Panc1 (cell line): Measurements from ENCODE around the gene TTC39B. TPM values are rescaled to one million over a fixed set of nuclear protein-coding genes. Genes with fewer than 3 reads are reported as not detected.

Source experiments
- ATAC-seq: fragments of 200-7000 bp; cut with Tn5 transposase; 2 replicates; pipeline ENCODE4 v1.9.1; 2020; ENCODE audit warnings: mild to moderate bottlenecking, moderate library complexity
- BruUV-seq: library from RNA; stranded (reverse); fragments of 400-500 nt; replicated peaks from 2 replicates; lab custom pipeline; 2021; lab: Mats Ljungman, UMichigan
- CTCF ChIA-PET: fragments of 300-600 bp; sonication (Branson Sonifier 250); formaldehyde crosslinking; loops from one replicate; lab custom pipeline; 2022; ENCODE audit warnings: antibody characterized with exemption; lab: Charles Lee
- POLR2A ChIA-PET: fragments of 300-600 bp; sonication (Branson Sonifier 250); formaldehyde crosslinking; loops from one replicate; lab custom pipeline; 2022; ENCODE audit warnings: antibody characterized with exemption; lab: Charles Lee
- DNase-seq: peaks from one replicate; pipeline ENCODE4 v3.0.0-alpha.2; 2010; ENCODE audit warnings: low read depth, low spot score
- H3K27ac ChIP-seq: 2 replicates; pipeline ENCODE4 v1.5.1; 2011; ENCODE audit warnings: mild to moderate bottlenecking, low read length, inconsistent platforms
- H3K27me3 ChIP-seq: fragments of 200-500 bp; sonication (Bioruptor generic); 2 replicates; pipeline ENCODE4 v1.6.0; 2014; ENCODE audit warnings: low read length, inconsistent platforms; ENCODE audit not compliant: control insufficient read depth, insufficient read depth
- H3K36me3 ChIP-seq: fragments of 200-500 bp; sonication (Bioruptor generic); 2 replicates; pipeline ENCODE4 v1.5.1; 2014; ENCODE audit warnings: inconsistent platforms, mild to moderate bottlenecking, low read length, moderate library complexity; ENCODE audit not compliant: control insufficient read depth, insufficient read depth
- H3K4me1 ChIP-seq: 2 replicates; pipeline ENCODE4 v1.5.1; 2011; ENCODE audit warnings: inconsistent platforms, mild to moderate bottlenecking, low read length, moderate library complexity; ENCODE audit not compliant: control insufficient read depth, insufficient read depth
- H3K4me3 ChIP-seq, 2 experiments: 2 replicates each; pipeline ENCODE4 v1.5.1; 2011 to 2012; ENCODE audit warnings: low read depth in 2 of 2, low read length in 2 of 2, mild to moderate bottlenecking in 2 of 2, inconsistent platforms in 1 of 2, moderate library complexity in 1 of 2
- H3K9me3 ChIP-seq: fragments of 200-500 bp; sonication (Bioruptor generic); 2 replicates; pipeline ENCODE4 v1.5.1; 2014; ENCODE audit warnings: low read depth, mild to moderate bottlenecking, inconsistent platforms, low read length, moderate library complexity; ENCODE audit not compliant: control insufficient read depth, insufficient read depth
- CTCF ChIP-seq: fragments of 450-650 bp; IDR thresholded peaks from 2 replicates; pipeline ENCODE4 v1.5.1; 2017; ENCODE audit warnings: mild to moderate bottlenecking
- POLR2AphosphoS5 ChIP-seq: IDR thresholded peaks from 2 replicates; pipeline ENCODE4 v1.6.1; 2012; ENCODE audit warnings: mild to moderate bottlenecking, low read depth, low read length, moderate library complexity
- REST ChIP-seq, 2 experiments: IDR thresholded peaks; 2 replicates each; pipeline ENCODE4 v1.6.1; 2011 to 2012; ENCODE audit warnings: low read depth in 2 of 2, control low read depth in 1 of 2, low read length in 1 of 2, mild to moderate bottlenecking in 1 of 2, moderate library complexity in 1 of 2; ENCODE audit not compliant: insufficient read depth in 1 of 2
- SIN3A ChIP-seq: IDR thresholded peaks from 2 replicates; pipeline ENCODE4 v1.6.1; 2012; ENCODE audit warnings: low read depth, mild to moderate bottlenecking, low read length, moderate library complexity, borderline replicate concordance; ENCODE audit not compliant: insufficient read depth
- TCF7L2 ChIP-seq: IDR thresholded peaks from 2 replicates; pipeline ENCODE4 v1.6.1; 2011; ENCODE audit warnings: mild to moderate bottlenecking, low read depth, low read length, inconsistent platforms
- in situ Hi-C: cut with HindIII; loops from 2 replicates; pipeline ENCODE4 v1.10.0; 2016; ENCODE audit warnings: low sequenced_read_pairs, low pct_unique_long_range_greater_than_20kb
- intact Hi-C: fragments of 100-400 bp; cut with micrococcal nuclease; formaldehyde crosslinking; loops from one replicate; pipeline ENCODE4 v1.10.0; 2022; ENCODE audit not compliant: unreplicated experiment
- total RNA-seq: library from RNA; stranded (reverse); gene quantifications from one replicate; pipeline ENCODE4 v1.2.1, GENCODE V29; 2021; ENCODE audit not compliant: unreplicated experiment

TTC39B gene
- total RNA-seq, 1 experiment from 2014 or later = 1.6 TPM

GRCh38 chr9:15150939-15151338 lies 156.1 kb downstream of the TTC39B start:
- DNase-seq (no peak), ATAC-seq (no peak)
- Histone ChIP-seq H3K4me3 (no peak overlapping the region), H3K9me3 (no peaks in the 10 kb centered on the region), H3K4me1 (no peaks in the 10 kb centered on the region), H3K36me3 (no peaks in the 10 kb centered on the region), H3K27me3 (no peaks in the 10 kb centered on the region), H3K27ac (no peak overlapping the region)
- ChIA-PET POLR2A (no interaction called here), CTCF (no interaction called here)
- in situ Hi-C loops = no loop called here
- intact Hi-C loops = no loop called here
- no peak for TF ChIP-seq TCF7L2
- no peak for TF ChIP-seq POLR2AphosphoS5
- TF ChIP-seq REST (IDR thresholded peaks at IDR 0.05; ENCODE audit: insufficient read depth in 1 of 2, low read depth in 2 of 2, low read length in 1 of 2) = no peak
- TF ChIP-seq SIN3A = no peak
- TF ChIP-seq CTCF = no peak
- BruUV-seq = no TSS peak

- POLR2A ChIA-PET = no interaction called here
- in situ Hi-C loops = no loop called here
These were observed 157.6 kb downstream of the TTC39B start for GRCh38 chr9:15149450-15149849.

More at GRCh38 chr9:15149450-15149849, 157.6 kb downstream of the TTC39B start:
- H3K4me3 ChIP-seq = no peak overlapping the region
- H3K27ac ChIP-seq = no peak overlapping the region
- no peak for ATAC-seq
- H3K4me1 ChIP-seq = no peaks in the 10 kb centered on the region
- TF ChIP-seq SIN3A (no peak), CTCF (no peak), REST (IDR thresholded peaks at IDR 0.05; ENCODE audit: insufficient read depth in 1 of 2, low read depth in 2 of 2, low read length in 1 of 2) (no peak), TCF7L2 (no peak), POLR2AphosphoS5 (no peak)
- H3K27me3 ChIP-seq = no peaks in the 10 kb centered on the region
- CTCF ChIA-PET = no interaction called here
- no peaks in the 10 kb centered on the region for H3K36me3 ChIP-seq
- DNase-seq = no peak
- no TSS peak for BruUV-seq
- no peaks in the 10 kb centered on the region for H3K9me3 ChIP-seq
- intact Hi-C loops = no loop called here
